NT2/D1 (cell line): Measurements from ENCODE around the gene PAQR4.
A peak's percentile ranks its signal among the peaks of the same experiment; 100 is the strongest.

Experiments
- DNase-seq: peaks from one replicate; pipeline ENCODE4 v3.0.0-alpha.2; 2011; ENCODE audit warnings: low read depth, low spot score
- H3K27me3 ChIP-seq: 2 replicates; pipeline ENCODE4 v1.6.0; 2011; ENCODE audit warnings: mild to moderate bottlenecking; ENCODE audit not compliant: insufficient read length, insufficient read depth
- H3K36me3 ChIP-seq: 2 replicates; pipeline ENCODE4 v1.6.1; 2011; ENCODE audit warnings: mild to moderate bottlenecking, low read length, mixed read lengths; ENCODE audit not compliant: insufficient read depth, insufficient read length
- H3K4me1 ChIP-seq: 2 replicates; pipeline ENCODE4 v1.5.1; 2011; ENCODE audit not compliant: insufficient read depth, insufficient read length
- H3K4me3 ChIP-seq: 2 replicates; pipeline ENCODE4 v1.5.1; 2011; ENCODE audit warnings: low read depth; ENCODE audit not compliant: insufficient read length
- H3K9ac ChIP-seq: 2 replicates; pipeline ENCODE4 v1.6.0; 2011; ENCODE audit warnings: low read depth; ENCODE audit not compliant: insufficient read length
- H3K9me3 ChIP-seq: 2 replicates; pipeline ENCODE4 v1.5.1; 2011; ENCODE audit warnings: mild to moderate bottlenecking, low read length; ENCODE audit not compliant: insufficient read depth
- SUZ12 ChIP-seq: IDR thresholded peaks from 2 replicates; pipeline ENCODE4 v1.6.1; 2011; ENCODE audit not compliant: insufficient read length, insufficient read depth; ENCODE audit errors: extremely low read depth
- YY1 ChIP-seq: IDR thresholded peaks from 2 replicates; pipeline ENCODE4 v1.6.1; 2011; ENCODE audit not compliant: insufficient read length, insufficient read depth
- ZNF274 ChIP-seq: IDR thresholded peaks from 2 replicates; pipeline ENCODE4 v1.6.1; 2011; ENCODE audit warnings: mild to moderate bottlenecking, low read depth, low read length

Gene PAQR4

DNA sequence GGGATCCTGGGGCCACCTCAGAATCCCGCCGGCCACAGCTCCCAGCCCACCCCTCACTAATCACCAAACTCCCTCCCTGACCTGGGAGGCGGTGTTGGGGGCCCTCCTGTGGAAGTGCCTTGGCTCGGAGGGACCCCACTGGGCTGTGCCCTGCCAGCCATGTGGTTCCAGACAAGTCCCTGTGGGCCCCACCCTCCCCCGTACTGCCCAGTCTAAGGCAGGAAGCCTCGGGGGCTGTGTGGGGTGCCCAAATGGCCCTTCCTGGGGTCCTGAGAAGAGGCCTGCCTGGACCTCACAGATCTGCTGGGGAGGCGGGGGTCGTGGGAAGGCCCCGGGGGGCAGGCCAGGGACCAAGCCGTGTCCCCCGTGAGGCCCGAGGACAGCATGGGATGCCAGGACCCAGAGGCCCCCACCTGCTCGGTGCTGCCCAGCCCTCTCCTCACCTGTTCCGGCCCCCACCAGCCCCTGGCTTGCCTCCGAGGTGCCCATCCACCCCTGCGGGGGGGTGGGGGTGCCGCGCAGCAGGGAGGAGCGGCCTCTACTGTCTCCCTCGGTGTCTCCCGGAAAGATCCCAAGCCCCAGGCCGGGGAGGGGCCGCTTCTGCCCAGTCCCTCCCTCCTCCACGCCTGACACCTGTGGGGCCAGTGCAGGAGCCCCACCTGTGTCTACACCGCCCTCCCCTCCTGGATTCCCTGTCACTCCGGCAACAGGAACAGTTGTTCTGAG lies 14.3 kb upstream of the PAQR4 start:
- H3K9me3 ChIP-seq: no peaks in the 10 kb centered on the region
- peaks cover 6% of the 10 kb centered on the region for H3K36me3 ChIP-seq
- no peak overlapping the region for H3K4me3 ChIP-seq
- no peak for DNase-seq
- peak overlapping the region; percentile 42 for H3K9ac ChIP-seq
- TF ChIP-seq YY1 (no peak), SUZ12 (no peak)
- H3K27me3 ChIP-seq: no peaks in the 10 kb centered on the region
- H3K4me1 ChIP-seq: peaks cover 26% of the 10 kb centered on the region

DNA sequence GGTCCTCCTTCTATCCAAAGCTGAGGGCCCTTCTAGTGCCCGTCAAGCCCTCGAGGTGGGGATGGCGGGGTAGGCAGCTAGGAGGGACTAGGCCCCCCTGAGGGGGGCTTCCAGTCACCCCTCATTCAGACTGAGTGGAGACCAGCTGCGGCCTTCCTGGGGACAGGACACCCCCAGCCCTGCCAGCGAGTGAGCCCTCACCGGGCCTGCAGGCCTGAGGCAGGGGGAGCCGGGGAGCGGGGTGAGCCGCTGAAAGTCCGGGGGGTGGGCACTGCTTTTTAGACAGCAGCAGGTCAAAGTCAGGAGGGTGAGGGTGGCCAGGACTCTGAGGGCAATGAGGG lies 13.7 kb upstream of the PAQR4 start:
- TF ChIP-seq YY1 (no peak), ZNF274 (no peak), SUZ12 (no peak)
- H3K4me1 ChIP-seq: peaks cover 26% of the 10 kb centered on the region
- H3K4me3 ChIP-seq: no peak overlapping the region
- H3K9me3 ChIP-seq: no peaks in the 10 kb centered on the region
- no peaks in the 10 kb centered on the region for H3K27me3 ChIP-seq
- no peak overlapping the region for H3K9ac ChIP-seq
- no peak for DNase-seq
- no peaks in the 10 kb centered on the region for H3K36me3 ChIP-seq

DNA sequence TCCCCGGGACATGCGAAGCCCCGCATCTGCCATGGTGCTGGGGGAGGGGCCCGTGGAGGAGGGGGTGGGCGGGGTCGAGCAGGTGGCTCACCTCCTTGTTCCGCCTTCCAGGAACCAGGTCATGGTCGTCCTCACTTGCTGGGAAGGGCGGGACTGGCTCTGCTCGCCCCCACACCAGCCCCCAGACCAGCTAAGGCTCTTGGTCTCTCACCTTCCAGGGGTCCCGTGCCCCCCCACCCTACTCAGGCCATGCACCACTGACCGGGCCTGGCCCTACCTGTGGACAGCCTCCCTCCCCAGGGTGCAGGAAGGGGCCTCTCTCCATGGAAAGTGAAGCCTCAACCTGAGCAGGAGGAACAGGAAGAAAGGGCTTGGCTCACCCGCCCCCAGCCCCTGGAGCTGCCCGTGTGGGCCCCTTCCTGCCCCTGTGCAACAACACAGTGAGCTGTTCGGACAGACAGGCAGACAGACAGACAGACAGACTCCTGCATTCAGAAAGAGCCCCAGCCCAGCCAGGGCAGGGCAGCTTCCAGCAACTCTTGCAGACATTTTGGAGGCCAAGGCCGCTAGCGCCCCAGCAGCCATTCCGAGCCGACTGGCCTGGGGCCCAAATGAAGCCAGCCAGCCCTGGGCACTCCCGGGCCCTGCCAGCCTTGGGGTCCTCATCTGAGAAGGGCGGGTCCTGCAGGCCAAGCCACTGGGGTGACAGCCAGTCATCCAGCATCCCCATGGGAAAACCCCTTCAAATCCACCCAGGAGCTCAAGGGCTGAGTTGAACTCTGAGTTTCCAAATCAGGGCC lies 13.2 kb upstream of the PAQR4 start:
- Histone ChIP-seq H3K36me3 (no peaks in the 10 kb centered on the region), H3K4me1 (peaks cover 26% of the 10 kb centered on the region), H3K9ac (peak overlapping the region; percentile 28), H3K9me3 (no peaks in the 10 kb centered on the region), H3K27me3 (no peaks in the 10 kb centered on the region), H3K4me3 (no peak overlapping the region)
- DNase-seq: no peak
- TF ChIP-seq YY1 (no peak), ZNF274 (no peak), SUZ12 (no peak)

DNA sequence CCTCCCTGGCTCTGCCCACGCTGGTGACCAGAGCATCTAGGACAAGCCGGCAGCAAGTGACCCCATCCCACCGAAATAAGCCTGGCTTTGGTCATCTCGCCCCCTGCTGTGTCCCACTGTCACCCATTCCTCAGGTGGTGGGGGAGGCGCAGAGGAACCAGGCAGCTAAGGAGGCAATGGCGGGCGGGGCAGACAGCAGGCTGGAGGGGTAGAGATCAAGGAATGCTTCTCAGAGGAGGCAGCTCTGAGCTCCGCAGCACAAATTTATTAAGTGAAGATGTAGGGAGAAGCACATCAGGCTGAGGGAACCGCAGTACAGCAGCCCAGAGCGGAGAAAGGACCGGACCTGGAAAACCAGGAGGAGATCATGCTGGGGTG lies 12.6 kb upstream of the PAQR4 start:
- H3K27me3 ChIP-seq: no peaks in the 10 kb centered on the region
- no peak for DNase-seq
- H3K36me3 ChIP-seq: no peaks in the 10 kb centered on the region
- no peak overlapping the region for H3K4me3 ChIP-seq
- H3K9ac ChIP-seq: peak overlapping the region; percentile 28
- peaks cover 28% of the 10 kb centered on the region for H3K4me1 ChIP-seq
- TF ChIP-seq ZNF274 (no peak), YY1 (no peak), SUZ12 (no peak)
- H3K9me3 ChIP-seq: no peaks in the 10 kb centered on the region

DNA sequence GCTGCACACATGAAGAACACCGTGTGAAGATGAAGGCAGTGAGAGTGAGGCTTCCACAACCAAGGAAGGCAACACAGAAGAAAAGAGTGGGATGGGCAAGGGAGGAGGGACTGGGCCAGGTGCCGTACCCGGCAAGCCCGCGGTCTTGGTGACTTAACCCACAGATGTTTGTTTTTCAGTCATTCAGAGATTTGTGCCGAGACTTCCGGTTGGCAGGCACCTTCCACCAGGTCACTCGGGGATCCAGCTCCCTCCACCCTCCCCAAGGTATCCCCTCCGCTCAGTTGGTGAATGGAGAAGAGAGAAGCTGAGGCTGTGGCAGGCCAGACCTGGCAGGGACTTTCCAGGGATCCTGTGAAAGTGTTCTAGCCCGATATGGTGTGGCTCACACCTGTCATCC lies 9.9 kb upstream of the PAQR4 start:
- H3K4me1 ChIP-seq: peaks cover 41% of the 10 kb centered on the region

DNA sequence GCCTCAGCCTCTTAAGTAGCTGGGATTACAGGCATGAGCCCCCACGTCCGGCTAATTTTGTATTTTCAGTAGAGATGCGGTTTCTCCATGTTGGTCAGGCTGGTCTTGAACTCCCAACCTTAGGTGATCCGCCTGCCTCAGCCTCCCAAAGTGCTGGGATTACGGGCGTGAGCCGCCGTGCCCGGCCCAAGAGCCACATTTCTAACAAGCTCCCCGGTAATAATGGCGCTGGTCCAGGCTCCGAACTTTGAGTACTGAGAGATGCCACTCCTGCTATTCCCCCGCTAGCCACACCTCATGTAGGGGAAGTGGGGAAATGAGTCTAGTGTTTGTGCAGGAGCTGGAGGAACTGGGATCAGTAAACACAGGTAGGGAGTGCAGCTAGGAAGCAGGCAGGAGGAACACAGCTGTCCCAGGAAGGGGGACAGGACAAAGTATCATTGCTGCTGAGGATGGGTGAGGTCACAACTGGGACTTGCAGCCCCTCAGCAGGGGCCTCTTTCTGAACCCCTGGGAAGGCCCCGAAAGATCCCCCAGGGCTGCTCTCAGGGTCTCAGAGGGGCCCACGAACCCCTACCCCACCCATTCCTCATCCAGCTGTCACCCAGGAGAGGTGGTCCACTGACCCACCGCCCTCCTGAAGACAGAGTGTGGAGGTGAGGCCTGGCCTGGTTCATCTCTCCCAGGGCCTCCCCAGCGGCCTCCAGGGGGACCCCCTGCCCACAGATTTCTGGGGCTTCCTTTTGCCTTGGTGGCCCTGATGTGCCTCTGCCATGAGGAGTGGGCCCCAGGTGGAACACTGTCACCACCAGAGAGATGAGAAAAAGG lies 8.8 kb upstream of the PAQR4 start:
- no peak overlapping the region for H3K4me3 ChIP-seq
- peaks cover 31% of the 10 kb centered on the region for H3K4me1 ChIP-seq
- DNase-seq: no peak
- TF ChIP-seq YY1: no peak
- no peak for TF ChIP-seq ZNF274
- no peak for TF ChIP-seq SUZ12
- H3K27me3 ChIP-seq: no peaks in the 10 kb centered on the region
- H3K9me3 ChIP-seq: no peaks in the 10 kb centered on the region
- no peaks in the 10 kb centered on the region for H3K36me3 ChIP-seq
- peak overlapping the region; percentile 17 for H3K9ac ChIP-seq

More for the DNA sequence above, 9.9 kb upstream of the PAQR4 start:
- Histone ChIP-seq H3K4me3 (no peak overlapping the region), H3K9me3 (no peaks in the 10 kb centered on the region), H3K36me3 (no peaks in the 10 kb centered on the region), H3K27me3 (no peaks in the 10 kb centered on the region), H3K9ac (no peak overlapping the region)
- no peak for TF ChIP-seq SUZ12
- no peak for TF ChIP-seq ZNF274
- TF ChIP-seq YY1: no peak
- no peak for DNase-seq

DNA sequence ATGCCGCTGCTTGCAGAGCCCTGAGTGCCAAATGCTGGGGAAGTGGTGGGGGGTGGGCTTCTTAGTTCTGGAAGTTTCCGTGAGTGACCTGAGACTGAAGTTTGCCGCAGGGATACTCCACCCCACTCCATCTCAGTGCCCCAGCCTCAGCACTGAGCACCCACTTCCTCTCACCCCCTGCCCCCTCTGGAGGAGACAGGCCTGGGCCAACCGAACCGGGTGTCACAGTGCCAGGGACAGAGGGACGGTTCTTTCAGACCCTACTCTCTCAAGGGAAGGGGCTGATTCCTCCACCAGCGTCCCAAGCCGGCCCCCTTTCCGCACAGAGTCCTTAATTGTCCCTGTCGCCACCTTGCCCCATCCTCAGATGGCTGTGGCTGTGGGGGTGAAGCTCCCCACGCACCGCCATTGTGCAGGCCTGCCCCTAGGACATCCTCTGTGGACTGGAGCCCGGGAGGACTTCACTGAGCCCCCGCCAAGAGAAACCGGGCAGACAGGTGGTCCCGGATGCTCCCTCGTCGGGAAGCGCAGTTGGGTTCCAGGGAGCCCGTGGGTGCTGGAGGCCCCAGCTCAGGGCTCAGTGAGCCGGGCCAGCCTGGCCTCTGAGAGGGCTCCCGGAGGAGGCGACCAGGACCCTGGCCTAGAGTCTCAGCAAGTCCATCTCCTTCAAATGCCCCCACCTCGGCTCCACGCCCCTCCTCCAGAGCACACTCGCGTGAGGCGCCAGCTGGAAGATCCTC lies 6.6 kb upstream of the PAQR4 start:
- Histone ChIP-seq H3K36me3 (peaks cover 11% of the 10 kb centered on the region), H3K27me3 (no peaks in the 10 kb centered on the region), H3K9ac (peak overlapping the region; percentile 86), H3K9me3 (no peaks in the 10 kb centered on the region), H3K4me1 (peaks cover 18% of the 10 kb centered on the region), H3K4me3 (peak overlapping the region; percentile 90)
- DNase-seq: no peak
- no peak for TF ChIP-seq ZNF274
- TF ChIP-seq SUZ12: no peak
- TF ChIP-seq YY1: no peak
